Measurements from ENCODE around the gene OLIG1. TPM values are rescaled to one million over a fixed set of nuclear protein-coding genes. Genes with fewer than 3 reads are reported as not detected.

OLIG1 gene, protein sequence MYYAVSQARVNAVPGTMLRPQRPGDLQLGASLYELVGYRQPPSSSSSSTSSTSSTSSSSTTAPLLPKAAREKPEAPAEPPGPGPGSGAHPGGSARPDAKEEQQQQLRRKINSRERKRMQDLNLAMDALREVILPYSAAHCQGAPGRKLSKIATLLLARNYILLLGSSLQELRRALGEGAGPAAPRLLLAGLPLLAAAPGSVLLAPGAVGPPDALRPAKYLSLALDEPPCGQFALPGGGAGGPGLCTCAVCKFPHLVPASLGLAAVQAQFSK
- not detected in 2 replicates for total RNA-seq

DNA sequence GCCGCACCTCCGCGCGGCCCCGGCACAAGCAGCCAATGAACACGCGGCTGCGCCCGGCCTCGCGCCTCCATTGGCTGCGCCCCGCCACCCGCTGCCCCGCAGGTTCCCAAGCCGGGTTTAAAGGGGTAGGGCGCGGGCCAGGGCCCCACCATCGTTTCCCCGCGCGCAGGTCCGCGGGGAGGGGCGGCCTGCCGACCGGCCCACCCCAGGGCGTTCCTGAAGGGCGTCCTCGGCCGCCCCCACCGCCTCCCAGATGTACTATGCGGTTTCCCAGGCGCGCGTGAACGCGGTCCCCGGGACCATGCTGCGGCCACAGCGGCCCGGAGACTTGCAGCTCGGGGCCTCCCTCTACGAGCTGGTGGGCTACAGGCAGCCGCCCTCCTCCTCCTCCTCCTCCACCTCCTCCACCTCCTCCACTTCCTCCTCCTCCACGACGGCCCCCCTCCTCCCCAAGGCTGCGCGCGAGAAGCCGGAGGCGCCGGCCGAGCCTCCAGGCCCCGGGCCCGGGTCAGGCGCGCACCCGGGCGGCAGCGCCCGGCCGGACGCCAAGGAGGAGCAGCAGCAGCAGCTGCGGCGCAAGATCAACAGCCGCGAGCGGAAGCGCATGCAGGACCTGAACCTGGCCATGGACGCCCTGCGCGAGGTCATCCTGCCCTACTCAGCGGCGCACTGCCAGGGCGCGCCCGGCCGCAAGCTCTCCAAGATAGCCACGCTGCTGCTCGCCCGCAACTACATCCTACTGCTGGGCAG, at the start of gene OLIG1:
TSS of gene OLIG1 (plus strand) at position 148 of the 750 bp plus-strand sequence. CDS start at position 254, 106 bp downstream.

DNA sequence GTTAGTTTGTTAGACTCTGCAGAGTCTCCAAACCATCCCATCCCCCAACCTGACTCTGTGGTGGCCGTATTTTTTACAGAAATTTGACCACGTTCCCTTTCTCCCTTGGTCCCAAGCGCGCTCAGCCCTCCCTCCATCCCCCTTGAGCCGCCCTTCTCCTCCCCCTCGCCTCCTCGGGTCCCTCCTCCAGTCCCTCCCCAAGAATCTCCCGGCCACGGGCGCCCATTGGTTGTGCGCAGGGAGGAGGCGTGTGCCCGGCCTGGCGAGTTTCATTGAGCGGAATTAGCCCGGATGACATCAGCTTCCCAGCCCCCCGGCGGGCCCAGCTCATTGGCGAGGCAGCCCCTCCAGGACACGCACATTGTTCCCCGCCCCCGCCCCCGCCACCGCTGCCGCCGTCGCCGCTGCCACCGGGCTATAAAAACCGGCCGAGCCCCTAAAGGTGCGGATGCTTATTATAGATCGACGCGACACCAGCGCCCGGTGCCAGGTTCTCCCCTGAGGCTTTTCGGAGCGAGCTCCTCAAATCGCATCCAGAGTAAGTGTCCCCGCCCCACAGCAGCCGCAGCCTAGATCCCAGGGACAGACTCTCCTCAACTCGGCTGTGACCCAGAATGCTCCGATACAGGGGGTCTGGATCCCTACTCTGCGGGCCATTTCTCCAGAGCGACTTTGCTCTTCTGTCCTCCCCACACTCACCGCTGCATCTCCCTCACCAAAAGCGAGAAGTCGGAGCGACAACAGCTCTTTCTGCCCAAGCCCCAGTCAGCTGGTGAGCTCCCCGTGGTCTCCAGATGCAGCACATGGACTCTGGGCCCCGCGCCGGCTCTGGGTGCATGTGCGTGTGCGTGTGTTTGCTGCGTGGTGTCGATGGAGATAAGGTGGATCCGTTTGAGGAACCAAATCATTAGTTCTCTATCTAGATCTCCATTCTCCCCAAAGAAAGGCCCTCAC, 44.2 kb upstream of the OLIG1 start, which contains the start of gene OLIG2:
TSS of gene OLIG2 (plus strand) at position 447 of the 954 bp plus-strand sequence. CDS start 928 bp downstream, outside the sequence.

Other genes starting within 250 kb of the OLIG1 start
- gene OLIG2, start 44.2 kb upstream of the OLIG1 start, total RNA-seq: not detected in 2 replicates
- gene IFNAR2, start 159.8 kb downstream of the OLIG1 start, total RNA-seq: 9.1 TPM in 2 replicates
- 46.7 and 57.7 TPM in 2 replicates for gene IL10RB, start 196.2 kb downstream of the OLIG1 start, total RNA-seq